Measurements from ENCODE around the gene B4GALT5.
"Not testable (repeated sequence)": the region's sequence is repeated elsewhere in the genome, so short reads cannot be mapped to it uniquely, and the experiment has no call there.

The B4GALT5 gene, protein sequence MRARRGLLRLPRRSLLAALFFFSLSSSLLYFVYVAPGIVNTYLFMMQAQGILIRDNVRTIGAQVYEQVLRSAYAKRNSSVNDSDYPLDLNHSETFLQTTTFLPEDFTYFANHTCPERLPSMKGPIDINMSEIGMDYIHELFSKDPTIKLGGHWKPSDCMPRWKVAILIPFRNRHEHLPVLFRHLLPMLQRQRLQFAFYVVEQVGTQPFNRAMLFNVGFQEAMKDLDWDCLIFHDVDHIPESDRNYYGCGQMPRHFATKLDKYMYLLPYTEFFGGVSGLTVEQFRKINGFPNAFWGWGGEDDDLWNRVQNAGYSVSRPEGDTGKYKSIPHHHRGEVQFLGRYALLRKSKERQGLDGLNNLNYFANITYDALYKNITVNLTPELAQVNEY
- total RNA-seq = 33.8 to 162 reads per million in 2 experiments

DNA sequence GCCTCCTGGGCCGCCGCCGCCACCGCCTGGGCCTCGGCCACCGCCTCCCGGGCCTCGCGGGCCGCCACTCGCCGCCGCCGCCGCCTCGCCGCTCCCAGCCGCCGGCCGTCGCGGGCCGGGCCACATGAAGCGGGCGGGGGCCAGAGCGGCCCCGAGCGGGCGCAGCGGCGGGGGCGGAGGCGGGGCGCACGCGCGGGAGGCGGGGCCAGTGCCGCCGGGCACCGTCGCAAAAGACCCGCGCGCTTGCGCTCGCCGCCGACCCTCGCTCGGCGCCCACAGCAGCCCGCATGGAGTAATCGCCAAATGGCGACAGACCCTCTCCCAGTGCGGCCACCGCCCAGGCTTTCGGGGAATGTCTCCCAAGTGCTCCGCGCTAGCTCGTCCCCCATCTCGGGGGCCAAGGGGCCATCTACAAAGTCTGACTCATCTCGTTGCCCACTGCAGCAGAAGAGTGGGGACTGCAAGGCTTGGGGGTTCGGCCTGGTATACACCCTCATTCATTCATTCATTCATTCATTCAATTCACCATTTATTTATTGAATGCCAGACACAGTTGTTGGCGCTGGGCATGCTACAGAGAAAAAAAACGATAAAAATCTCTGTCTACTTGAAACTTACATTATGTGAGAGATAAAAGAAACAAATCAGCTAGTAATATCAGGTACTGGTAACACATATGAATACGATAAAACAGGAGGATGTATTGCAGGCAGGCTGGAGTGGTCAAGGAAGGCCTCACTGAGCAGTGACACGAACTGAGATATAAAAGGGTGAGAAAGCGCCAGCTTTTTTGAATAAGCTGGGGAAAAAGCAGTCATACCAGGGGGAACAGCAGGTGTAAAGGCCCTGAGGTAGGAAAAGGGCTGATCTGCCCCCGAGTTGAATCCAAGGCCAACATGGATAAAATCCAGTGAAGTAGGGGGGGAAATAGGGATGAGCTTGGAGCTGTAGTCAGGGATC, at the start of gene B4GALT5:
Gene B4GALT5 (minus strand): TSS at position 126 of the 960 bp plus-strand sequence. CDS start 188 bp downstream, outside the sequence.
- peak; percentile 33 for DNase-seq (ENCODE audit: low read depth)

DNA sequence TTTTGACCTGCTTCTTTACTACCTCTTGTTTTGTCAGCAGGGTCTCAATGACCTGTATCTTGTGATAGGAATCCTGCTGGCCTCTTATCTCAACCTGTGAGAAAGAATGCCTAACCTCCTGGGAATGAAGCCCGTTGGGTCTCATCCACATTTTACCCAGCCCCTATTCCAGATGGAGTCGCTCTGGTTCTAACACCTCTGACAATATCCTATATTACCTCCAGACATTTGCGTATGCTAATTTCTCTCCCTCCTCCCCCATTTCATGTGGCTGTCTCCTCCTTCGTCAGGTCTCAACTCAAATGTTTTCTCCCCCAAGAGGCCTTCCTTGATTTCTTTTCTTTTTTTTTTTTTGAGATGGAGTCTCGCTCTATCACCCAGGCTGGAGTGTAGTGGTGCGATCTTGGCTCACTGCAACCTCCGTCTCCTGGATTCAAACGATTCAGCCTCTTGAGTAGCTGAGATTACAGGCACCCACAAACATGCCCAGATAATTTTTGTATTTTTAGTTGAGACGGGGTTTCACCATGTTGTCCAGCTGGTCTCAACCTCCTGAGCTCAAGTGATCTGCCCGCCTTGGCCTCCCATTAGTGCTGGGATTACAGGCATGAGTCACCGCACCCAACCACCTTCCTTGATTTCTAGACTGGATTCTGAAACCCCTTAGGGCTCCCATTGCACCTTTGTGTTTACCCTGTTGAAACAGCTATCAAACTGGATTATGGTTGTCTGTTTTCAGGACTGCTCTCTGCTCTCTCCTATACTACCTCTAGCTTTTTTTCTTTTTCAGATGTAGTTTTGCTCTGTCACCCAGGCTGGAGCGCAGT, 49.5 kb upstream of the B4GALT5 start:
- DNase-seq (ENCODE audit: low read depth) = no peak

DNA sequence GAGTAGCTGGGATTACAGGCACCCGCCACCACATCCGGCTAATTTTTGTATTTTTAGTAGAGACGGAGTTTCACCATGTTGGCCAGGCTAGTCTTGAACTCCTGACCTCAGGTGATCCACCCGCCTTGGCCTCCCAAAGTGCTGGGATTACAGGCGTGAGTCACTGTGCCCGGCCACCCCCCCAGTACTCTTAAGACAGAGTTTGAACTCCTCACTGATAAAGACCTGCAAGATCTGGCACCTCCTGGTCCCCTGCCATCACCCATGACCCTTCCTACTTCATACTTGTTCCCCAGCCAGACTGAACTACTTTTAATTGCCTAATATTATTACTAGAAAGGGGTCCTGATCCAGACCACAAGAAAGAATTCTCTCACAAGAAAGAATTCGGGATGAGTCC, 48.2 kb upstream of the B4GALT5 start:
- not testable (repeated sequence) for DNase-seq (ENCODE audit: low read depth)

DNA sequence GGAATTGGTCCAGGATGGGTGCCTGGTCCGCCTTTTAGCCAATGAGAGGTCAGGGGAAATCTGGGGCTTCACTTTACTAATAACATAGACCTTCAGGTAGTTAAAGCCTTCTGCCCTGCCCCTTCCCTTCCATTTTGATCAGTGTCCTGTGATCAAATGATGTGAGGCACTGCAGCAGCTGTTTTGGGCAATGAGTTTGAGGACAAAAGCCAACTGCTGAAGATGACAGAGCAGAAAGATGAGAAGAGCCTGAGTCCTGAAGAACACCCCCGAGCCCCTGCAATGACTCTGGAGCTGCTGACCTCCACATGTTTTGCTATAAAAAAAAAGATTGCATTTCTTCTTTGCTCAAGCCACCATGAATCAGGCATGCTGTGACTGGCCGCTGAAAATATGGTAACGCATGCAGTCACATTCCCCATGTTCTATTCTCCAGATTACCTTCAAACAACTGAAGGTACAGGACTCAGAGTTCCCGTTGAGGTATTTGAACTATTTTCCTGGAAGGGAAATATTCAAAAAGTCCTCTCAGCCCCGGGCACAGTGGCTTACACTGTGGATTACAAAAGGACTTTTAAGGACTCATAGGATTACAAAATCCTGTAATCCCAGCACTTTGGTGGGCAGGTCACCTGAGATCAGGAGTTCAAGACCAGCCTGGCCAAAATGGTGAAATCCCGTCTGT, 45.7 kb upstream of the B4GALT5 start:
- DNase-seq (ENCODE audit: low read depth) = no peak

DNA sequence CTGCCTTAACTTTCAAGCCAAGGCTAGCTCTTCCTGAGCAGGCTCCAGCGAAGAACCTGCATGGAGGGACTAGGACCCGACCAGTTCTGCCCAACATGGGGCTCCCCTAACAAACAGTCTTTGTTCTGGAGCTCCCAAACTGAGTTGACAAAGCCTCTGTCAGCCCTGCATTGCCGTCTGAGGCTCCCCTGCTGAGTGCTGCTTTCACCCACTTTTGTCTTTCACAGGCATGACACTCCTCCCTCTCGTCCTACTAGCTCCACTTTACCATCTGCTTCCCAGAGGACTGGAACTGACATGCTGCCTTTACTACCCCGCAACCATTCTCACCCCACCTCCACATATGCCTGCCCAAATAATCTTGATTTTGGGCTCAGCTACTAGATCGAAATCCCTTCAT, 45.1 kb upstream of the B4GALT5 start:
- no peak for DNase-seq (ENCODE audit: low read depth)

DNA sequence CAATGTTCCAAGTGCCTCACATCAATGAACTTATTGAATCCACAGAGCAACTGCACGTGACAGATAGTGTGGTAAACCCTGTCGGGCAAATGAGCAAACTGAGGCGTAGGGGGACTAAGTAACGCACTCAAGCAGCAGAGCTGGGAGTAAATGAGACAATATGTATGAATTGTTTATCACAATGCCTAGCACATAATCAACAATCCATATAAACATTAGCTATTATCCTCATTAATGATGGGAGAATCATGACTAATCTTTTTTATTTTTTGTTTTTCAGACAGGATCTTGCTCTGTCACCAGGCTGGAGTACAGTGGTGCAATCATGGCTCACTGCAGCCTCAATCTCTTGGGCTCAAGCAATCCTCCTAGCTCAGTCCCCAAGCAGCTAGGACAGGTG, 43.9 kb upstream of the B4GALT5 start:
- DNase-seq (ENCODE audit: low read depth) = no peak

DNA sequence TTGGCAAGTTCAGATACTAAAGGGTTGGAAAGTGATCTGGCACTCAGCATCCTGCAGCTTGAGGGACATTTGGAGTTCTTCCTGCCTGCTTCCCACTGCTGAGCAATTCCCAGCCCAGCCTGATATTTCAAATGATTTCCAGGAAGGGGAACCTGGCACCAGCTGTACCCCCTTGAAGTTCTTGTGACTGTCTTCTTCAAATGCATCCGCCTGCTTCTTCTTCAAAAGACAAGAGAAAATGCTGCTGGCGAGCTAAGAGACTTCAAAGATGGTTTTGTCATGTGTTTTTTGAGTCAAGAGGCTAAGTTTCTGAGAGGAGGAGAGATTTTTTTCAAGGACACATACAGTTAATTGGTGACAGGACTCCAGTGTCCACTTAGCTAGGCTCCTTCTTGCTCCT, 42.6 kb upstream of the B4GALT5 start:
- no peak for DNase-seq (ENCODE audit: low read depth)

DNA sequence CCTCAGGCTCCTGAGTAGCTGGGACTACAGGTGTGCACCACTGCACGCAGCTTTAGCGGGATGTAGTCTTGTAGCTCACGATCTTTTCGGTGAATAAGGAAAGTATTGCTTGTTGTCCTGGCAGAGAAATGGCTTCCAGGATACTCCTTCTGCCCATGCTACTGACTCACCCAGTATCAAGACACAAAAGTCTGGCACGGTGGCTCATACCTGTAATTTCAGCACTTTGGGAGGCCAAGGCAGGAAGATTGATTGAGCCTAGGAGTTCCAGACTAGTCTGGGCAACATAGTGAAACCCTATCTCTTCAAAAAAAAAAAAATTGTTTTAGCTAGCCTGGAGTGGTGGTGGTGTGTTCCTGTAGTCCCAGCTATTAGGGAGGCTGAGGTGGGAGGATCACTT, 40.9 kb upstream of the B4GALT5 start:
- DNase-seq (ENCODE audit: low read depth) = no peak

DNA sequence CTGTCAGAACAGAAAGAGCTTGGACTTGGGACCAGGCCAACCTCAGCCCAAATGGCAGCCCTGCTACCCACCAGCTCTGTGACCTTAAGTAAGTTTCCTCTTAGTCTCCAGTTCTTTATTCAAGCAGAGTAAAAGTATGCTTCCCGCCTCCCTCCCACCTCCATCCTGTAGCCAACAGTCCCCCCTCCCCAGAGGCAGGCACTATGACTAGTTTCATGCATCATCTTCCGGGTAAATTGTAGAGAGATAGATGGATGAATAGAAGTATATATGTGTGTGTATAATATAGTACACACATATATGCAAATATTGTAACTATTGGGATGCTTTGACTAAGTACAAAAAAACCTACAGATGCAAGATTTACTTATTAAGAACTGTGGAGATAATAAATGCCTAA, 39.5 kb upstream of the B4GALT5 start:
- DNase-seq (ENCODE audit: low read depth) = no peak

DNA sequence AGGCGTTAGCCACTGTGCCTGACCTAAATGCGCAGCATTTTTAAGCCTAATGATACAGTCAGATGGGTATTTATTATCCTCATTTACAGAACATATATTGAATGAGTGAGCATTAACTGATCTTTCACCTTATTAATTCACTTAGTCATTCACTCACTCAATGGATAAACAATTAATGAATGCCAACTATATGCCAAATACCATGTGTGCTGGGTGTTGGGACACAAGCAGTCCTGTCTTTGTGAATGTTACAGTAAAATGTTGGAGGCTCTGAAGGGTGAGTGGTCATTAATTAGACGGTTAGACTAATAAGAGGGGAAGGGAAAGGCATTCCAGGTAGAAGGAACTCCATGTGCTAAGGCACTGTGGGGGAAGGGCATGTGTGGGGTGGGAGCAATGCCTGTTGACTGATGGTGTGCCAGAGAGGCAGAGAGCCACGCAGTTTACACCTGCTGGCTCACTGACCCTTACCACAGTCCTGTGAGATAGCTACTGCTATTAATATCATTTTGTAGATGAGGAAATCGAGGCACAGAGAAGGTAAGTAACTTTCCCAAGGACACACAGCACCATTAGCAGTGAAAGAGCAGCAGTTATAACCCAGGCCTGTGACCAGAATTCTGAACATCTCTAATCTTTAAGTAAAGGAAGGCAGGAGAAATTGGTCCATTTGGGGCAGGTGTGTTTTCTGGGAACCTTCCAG, 38.7 kb upstream of the B4GALT5 start:
- no peak for DNase-seq (ENCODE audit: low read depth)

DNA sequence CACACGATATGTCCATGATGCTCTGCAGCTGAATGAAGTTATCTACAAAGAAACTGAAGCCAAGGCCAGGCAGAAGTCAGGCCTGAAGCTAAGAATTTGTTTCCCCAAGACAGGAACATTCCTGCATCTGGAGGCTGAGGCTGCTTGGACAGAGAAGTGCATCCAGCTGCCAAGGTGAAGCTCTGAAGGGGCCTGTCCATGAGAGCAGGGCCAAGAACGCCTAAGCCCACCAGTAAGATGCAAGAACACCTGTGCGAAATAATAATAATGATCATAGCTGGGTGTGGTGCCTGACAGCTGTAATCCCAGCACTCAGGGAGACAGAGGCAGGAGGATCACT, 37.7 kb upstream of the B4GALT5 start:
- DNase-seq (ENCODE audit: low read depth) = no peak

DNA sequence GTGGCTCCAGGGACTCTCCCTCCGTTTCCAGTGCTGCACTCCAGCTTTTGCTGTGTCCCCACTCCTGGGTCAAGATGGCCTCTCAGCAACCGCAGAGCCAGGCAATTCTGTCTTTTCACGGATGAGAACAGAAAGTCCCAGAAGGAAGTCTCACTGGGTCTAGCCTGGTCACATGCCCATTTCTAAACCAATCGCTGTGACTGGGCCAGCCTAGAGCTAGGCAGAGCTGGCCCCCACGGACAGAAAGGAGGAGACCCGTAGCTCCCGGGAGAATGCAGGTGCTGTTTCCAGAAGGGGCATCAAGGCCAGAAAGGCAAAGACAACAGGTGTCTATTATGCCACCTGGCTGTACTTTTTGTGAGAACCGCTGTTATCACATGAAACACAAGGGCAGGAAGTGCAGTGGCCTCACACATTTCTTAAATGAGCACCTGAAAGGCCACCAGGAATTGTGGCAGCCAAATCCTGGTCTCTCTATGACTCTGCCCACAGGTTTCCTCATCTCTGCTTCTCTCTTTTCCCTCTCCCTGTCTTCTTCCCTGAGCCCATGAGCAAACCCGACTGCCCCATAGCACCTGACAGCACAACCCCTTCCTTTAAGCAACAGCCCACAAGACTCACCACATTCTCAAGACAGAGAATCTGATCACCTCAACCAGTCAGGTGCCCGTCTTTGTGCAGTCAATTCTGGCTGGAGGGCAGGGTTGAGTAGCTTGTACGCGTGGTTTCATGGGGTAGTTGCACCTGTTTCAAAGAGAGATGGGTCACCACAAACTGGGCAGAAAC, 37.1 kb upstream of the B4GALT5 start:
- DNase-seq (ENCODE audit: low read depth) = no peak

DNA sequence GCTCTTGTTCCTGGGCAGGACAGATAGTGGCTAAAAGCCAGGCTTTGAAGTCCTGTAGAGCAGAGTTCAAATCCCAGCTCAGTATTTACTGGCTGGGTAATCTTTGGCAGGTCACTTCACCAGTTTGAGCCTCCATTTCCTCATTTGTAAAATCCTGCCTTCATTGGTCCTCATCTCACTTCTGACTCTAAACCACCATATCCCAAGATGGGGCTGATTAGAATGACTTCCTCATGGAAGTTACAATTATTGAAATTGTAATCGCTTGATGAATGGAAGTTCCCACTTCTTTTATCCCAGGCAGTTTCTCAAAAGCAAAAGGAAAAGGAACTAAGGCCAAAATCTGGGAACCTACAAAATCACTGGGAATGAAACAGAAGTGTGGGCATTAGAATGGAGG, 35.9 kb upstream of the B4GALT5 start:
- DNase-seq (ENCODE audit: low read depth) = no peak

DNA sequence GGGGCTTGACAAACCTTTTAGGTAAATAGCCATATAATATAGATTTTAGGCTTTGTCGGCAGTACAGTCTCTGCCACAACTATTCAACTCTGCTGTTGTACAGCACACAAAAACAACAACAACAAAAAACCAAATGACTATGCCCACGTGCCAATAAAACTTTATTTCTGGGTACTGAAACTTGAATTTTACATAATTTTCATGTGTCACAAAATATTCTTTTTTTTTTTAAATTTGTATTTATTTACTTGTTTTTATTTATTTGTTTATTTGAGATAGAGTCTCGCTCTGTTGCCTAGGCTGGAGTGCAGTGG, 34.8 kb upstream of the B4GALT5 start:
- no peak for DNase-seq (ENCODE audit: low read depth)

DNA sequence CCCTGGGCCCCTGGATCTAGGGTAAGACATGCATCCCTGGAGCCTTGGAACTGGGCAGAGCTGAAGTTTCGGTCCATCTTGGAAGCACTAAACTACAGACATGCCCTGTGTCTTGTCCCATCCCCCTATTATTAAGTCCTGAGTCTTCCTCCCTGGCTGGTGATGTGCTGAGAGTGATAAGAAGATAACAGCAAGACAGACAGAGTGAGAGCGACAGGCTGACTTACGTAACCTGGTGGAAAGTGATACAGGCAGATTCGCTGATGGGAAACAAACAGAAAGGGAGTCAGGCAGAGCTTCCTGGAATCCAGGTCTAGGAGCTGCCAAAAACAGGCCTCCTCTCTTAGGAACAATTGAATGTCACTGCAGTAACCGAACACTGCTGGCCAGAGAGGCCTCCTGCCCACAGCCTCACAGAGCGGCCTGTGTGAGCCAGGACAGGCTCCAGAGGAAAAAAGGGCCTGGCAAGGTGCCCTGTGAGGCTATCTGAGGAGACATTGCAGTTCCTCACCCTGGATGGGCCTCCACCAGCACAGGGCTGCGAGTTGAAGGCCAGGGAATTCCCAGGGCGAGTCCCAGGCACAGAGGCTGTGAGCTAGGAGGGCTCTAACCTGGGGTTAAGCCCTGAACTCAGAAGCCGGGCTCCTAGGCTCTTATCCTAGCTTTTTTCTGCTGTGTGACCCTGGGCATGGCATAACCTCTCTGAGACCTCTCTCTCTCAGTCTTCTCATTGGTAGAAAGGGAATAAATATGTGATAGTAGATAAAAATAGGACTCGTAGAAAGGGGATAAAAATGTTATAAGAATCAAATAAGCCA, 34.2 kb upstream of the B4GALT5 start:
- DNase-seq (ENCODE audit: low read depth) = no peak

DNA sequence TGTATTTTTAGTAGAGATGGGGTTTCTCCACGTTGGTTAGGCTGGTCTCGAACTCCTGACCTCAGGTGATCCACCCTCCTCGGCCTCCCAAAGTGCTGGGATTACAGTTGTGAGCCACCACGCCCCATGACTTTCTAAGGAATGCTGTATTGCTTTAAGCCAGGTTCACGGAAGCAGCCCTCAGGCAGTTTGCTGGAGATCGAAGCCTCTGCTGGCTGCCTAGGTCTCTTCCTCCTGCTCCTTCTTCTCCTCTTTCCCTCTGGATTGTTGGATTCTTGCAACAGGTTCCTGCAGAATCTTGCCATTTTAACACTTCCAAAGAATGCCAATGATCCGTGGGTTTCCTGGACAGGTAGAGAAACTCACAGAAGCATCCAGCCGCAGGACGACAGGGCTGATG, 29.3 kb upstream of the B4GALT5 start:
- DNase-seq (ENCODE audit: low read depth) = no peak

DNA sequence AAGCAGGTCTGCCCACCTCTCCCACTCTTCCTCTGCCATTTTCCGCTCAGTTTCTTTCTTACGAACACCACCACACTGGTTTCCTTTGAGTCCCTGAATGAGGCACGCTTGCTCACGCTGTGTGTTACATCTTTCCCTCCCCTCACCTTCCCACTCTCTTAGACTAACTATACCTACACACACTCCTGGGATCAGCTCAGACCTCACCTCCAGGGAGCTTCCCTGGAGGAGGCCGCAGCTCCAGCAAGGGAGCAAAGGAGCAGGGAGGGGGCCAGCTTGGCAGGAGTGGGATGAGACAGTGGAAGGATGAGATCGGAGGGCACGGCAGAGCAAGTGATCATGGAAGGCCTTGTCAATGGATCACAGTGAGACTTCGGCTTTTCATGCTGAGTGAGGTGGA, 28.3 kb upstream of the B4GALT5 start:
- DNase-seq (ENCODE audit: low read depth) = no peak

DNA sequence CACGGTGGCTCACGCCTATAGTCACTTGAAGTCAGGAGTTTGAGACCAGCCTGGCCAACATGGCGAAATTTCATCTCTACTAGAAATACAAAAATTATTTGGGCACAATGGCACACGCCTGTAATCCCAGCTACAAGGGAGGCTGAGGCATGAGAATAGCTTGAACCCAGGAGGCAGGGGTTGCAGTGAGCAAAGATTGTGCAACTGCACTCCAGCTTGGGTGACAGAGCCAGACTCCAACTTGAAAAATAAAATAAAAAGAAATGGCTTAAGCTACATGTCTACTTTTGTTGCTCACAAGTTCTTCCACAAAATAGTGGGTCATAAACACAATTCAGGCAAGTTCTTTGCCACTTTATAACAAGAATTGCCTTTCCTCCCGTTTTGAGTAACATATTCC, 27.1 kb upstream of the B4GALT5 start:
- DNase-seq (ENCODE audit: low read depth) = no peak

DNA sequence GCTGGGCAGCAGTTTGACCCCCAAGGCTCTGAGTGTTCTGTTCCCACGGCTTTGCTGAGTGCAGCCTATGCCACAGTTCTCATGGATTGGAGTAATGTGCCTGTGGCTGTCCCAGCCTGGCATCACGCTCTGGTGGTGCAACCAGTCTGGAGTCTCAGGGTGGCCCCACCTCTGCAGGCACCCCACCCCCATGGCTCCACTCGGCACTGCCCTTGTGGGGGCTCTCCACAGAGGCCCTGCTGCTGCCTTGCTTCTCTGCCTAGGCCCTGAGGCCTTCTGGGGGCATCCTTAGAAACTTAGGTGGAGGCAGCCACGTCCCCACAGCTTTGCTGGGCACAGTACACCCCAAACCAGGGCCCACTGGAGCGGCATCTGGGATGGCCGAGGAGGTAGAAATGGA, 25.4 kb upstream of the B4GALT5 start:
- DNase-seq (ENCODE audit: low read depth) = no peak
